Jurkat, Clone E6-1 (cell line): ENCODE measurements around the gene ATP5F1D.

Source experiments
- DNase-seq: peaks from one replicate; pipeline ENCODE4 v3.0.0-alpha.2; 2011; ENCODE audit warnings: low read depth, low spot score
- H3K4me3 ChIP-seq: 2 replicates; pipeline ENCODE4 v1.5.1; 2011; ENCODE audit warnings: mild to moderate bottlenecking, low read length, control low read depth, moderate library complexity

Gene ATP5F1D

DNA sequence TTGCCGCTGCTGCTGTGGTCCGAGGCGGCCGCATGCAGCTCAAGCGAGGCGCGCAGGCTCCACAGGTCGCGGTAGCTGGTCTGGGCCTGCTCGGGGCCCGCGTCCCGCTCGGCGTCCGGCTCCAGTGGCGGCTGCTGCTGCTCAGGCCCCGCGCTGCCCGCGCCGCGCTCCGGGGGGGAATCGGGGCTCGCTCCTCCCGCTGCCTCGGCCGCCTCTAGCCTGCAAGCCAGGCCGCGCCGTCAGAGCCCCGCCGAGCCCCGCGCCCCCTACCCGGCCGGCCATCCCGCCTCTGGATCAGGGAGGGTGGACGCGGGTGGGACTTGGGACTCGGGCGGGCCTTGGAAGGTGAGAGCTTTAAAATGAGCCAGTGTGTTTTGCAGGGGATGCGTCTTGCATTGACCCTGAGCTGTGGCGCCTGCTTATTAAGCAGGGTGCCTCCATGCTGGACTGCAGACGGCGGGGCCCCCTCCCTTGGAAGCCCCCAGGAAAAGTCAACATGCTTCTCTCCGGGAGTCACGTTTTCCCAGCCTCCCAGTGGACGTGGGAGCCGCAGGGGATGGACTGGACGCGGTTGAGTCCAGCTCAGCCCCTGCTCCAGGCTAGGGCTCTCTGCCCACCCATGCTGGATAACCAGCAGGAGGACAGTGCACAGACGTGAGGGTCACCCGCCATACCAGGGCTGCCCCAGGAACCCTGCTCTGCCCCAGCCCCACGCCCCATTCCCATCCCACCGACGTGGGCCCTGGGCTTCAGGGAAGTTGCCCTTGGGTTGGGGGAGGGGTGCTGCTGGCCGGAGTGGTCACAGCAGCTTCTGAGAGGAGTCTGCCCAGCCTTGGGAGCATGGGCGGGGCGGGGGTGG, 11.4 kb upstream of the ATP5F1D start:
- no peak overlapping the region for H3K4me3 ChIP-seq
- DNase-seq: no peak

DNA sequence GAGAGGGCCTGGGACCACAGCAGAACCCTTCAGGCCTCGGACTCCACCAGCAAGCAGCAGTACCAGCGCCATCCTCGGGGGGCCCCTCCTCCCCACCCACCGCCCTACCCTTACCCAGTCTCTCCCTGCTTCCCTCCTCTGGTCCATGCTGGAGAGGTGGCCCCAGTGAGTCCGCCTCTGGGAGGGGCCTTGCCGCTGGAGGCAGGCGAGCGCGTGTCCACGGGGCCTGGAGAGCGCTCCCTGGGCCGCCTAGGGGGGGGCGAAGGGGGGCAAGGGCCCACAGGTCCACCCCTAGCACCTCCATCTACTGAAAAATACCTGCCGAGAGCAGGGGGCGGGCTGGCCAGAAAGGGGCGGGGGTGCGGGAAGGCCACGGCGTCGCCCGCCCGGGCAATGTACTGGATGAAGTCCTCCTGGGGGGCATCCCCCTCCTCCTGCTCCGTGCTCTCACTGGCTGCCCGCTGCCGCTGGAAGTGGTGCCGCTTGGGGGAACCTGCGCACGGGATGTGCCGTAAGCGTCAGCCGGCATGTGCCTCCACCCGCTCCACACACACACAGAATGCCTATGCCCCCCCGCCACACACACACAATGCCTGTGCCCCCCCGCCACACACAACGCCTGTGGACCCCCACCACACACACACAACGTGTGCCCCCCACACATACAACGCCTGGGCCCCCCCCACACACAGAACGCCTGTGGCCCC, 10.6 kb upstream of the ATP5F1D start:
- no peak for DNase-seq

GRCh38 chr19:1231729-1232637, 9.6 kb upstream of the ATP5F1D start:
- no peak overlapping the region for H3K4me3 ChIP-seq
- DNase-seq: no peak

More for the DNA sequence above, 10.6 kb upstream of the ATP5F1D start:
- H3K4me3 ChIP-seq: no peak overlapping the region

GRCh38 chr19:1232652-1233072, 8.9 kb upstream of the ATP5F1D start:
- H3K4me3 ChIP-seq: no peak overlapping the region
- DNase-seq: no peak

DNA sequence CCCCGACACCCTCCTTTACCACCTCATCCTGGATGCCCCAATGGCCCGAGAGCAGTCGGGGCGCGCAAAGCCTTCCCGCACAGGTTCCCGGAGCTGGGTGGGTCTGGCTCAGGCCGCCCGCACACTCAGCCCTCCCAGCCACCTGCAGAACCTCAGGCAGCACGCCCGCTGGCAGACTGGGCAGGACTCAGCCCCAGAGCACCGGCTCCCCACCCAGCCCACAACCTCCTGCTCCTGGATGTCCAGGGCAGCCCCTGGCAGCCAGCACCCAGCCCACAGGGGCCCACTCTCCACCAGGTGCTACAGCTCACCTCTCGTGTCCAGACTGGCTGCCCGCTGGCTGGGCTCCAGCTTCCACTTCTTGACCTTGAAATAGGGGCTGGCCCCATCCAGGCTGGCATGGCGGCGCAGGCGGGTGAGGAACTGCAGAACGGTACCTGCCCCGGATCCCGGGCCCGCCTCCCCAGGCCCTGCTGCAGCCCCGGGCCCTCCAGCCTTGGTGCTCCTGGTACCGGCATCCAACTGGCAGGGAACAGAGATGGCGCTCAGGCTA, 8.4 kb upstream of the ATP5F1D start:
- no peak overlapping the region for H3K4me3 ChIP-seq
- DNase-seq: no peak

DNA sequence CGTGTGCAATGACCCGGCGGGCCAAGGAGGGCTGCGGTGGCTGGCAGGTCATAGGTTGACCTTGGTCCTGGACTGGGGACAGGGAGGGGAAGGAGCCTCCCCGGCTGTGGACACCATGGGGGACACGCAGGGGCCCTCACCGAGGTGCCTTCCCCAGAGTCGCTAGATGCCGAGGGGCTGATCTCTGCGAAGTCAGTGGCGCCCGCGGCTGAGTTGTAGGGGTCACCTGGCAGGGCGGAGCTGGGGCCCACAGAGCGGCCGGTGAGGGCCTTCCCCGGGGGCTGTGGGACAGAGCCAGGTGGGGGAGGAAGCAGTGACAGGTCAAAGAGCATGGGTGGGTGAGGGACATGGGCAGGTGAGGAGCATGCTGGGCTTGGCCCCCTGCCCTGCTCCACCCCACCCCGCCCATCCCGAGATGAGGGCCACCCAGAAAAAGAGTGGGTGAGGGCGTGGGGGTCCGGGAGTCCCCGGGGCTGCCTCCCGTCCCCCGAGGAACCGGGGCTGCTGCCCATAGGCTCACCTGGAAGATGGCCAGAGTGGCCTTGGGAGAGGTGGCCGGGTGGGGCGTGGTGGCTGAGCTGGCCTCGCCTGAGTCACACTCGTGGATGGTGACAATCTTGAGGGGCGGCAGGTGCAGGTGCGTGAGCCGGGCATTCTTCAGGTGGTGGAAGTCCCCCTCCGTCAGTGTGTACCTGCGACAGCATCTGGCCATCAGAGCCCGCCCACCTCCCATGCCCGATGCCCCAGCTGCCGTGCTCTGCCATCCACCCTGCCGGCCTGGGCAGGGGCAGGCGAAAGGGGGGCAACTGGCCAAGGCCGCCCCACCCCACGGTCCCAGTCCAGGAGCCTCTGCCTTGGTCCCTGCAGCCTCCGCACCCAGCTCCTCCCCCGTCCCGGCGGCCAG, 7.2 kb upstream of the ATP5F1D start:
- no peak for DNase-seq

GRCh38 chr19:1234955-1235380, 6.6 kb upstream of the ATP5F1D start:
- no peak for DNase-seq
- H3K4me3 ChIP-seq: no peak overlapping the region

More for the DNA sequence above, 7.2 kb upstream of the ATP5F1D start:
- no peak overlapping the region for H3K4me3 ChIP-seq

DNA sequence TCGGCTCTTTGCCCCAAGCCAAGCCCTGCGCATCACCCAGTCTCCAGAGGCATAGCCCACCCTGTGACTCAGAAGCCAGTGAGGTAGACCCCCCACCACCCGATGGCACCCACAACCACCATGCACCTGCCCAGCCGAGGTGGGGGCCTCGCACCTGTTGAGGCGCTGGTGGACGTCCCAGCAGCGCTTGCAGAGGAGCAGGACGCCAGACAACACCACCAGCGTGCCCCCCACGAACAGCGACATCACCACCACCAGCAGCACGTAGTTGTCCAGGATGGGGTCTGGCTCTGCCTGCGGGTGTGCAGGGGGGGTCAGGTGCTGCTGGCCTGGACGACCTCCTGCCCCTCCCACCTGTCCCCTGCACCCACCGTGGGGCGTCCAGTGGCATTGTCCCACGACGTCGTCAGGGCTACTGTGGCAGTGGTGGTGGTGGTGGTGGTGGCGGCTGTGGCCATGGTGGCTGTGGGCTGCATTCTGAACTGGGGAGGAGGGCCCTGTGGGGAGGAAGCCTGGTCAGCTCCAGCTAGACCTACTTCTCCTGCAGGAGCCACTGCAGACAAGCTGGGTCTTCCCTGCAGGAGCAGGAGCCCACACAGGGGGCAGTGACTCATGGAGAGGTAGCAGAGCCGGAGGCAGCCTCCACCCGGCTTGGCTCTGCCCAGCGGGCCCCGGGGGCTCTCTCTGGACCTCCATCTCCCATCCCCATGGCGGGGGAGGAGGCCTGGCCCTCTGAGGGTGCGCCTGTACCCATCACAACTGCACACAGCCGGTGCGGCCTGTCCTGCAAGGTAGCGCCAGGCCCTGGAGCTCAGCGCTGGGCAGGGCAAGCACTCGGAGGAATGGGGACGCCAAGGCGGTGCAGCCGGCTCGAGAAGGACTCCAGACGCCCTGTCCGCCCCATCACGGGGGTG, 5.7 kb upstream of the ATP5F1D start:
- DNase-seq: no peak
- H3K4me3 ChIP-seq: no peak overlapping the region

DNA sequence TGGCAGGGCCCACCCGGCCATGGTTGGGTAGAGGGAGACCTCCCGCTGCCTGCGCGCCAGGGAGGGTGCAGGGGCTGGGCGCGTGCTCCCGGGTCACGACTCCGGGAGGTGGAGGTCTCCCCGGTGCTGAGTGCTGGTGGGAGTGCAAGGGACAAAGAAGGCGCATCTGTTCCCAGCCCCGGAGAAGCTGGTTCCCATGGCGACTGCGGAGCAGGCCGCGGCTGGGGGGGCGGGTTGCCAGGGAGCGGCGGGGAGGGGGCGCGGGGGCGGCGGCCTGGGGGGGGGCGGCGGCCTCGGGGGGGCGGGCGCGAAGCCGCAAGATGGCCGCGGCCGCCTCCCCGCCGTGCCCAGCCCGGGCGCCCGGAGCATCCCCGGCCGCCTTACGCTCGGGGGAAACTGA, 5.0 kb upstream of the ATP5F1D start:
- DNase-seq: no peak

GRCh38 chr19:1237027-1237659, 4.4 kb upstream of the ATP5F1D start:
- no peak for DNase-seq
- H3K4me3 ChIP-seq: peak overlapping the region; percentile 60

More for the DNA sequence above, 5.0 kb upstream of the ATP5F1D start:
- peak overlapping the region; percentile 60 for H3K4me3 ChIP-seq

GRCh38 chr19:1237754-1238368, 3.7 kb upstream of the ATP5F1D start, which contains the start of gene CBARP:
Gene CBARP (minus strand): TSS chr19:1238005. CDS start chr19:1236100, 1,905 bp downstream.
- no peak for DNase-seq
- peak within 1 kb of the TSS; percentile 60 for H3K4me3 ChIP-seq

GRCh38 chr19:1238369-1239303, 2.9 kb upstream of the ATP5F1D start:
- DNase-seq: no peak
- peak overlapping the region; percentile 34 for H3K4me3 ChIP-seq

DNA sequence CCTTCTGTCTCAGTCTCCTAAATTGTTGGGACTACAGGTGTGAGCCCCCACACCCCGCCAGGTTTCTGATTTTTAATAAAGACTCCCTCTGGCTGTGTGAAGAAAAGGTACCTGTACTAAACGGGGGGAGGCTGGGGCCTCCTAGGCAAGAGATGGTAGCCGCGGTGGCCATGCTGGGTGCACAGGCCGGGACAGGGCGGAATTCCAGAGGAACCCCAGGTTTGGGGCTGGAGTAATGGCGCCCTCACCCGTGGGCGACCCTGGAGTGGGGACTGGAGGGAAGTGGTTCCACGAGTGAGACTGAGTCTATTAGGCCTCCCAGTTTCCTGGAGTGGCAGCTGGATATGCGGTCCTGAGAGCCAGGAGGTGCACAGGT, 2.1 kb upstream of the ATP5F1D start:
- DNase-seq: no peak
- H3K4me3 ChIP-seq: peak overlapping the region; percentile 66

- H3K4me3 ChIP-seq: peak overlapping the region; percentile 76
- DNase-seq: peak; percentile 84
Observed at GRCh38 chr19:1239796-1240737, 1.5 kb upstream of the ATP5F1D start.
